AG04450 (cell line): Measurements from ENCODE around the gene PRKD2. TPM values are rescaled to one million over a fixed set of nuclear protein-coding genes. Genes with fewer than 3 reads are reported as not detected.

Experiments used
- CTCF ChIA-PET: fragments of 300-600, 350-600 bp; formaldehyde crosslinking; extraction: SDS; loops from one replicate; lab custom pipeline; 2022; ENCODE audit warnings: antibody characterized with exemption, inconsistent platforms; lab: Charles Lee
- POLR2A ChIA-PET: fragments of 350-600 bp; formaldehyde crosslinking; extraction: SDS; loops from one replicate; lab custom pipeline; 2021; ENCODE audit warnings: antibody characterized with exemption, inconsistent platforms; lab: Yijun Ruan, JAX
- DNase-seq: peaks from one replicate; pipeline ENCODE4 v3.0.0-alpha.2; 2011; ENCODE audit warnings: low read depth, low spot score
- H3K27ac ChIP-seq: one replicate; pipeline ENCODE4 v1.5.1; 2012; ENCODE audit warnings: low read depth, low read length, control low read depth
- H3K27me3 ChIP-seq: one replicate; pipeline ENCODE4 v1.6.0; 2012; ENCODE audit warnings: low read length; ENCODE audit not compliant: control insufficient read depth, insufficient read depth
- H3K4me3 ChIP-seq: 2 replicates; pipeline ENCODE4 v1.5.1; 2011; ENCODE audit warnings: mild to moderate bottlenecking, low read depth, low read length, control low read depth
- H3K9me3 ChIP-seq: 2 replicates; pipeline ENCODE4 v1.5.1; 2012; ENCODE audit warnings: low read length; ENCODE audit not compliant: control insufficient read depth, insufficient read depth
- polyA plus RNA-seq: library from polyadenylated mRNA; depleted of rRNA; stranded (reverse); fragments of >200 nt; gene quantifications from 2 replicates; pipeline ENCODE4 v1.2.3, GENCODE V29; 2011
- TF ChIP-seq, protein P1 (sequence below): IDR thresholded peaks from 2 replicates; pipeline ENCODE4 v1.5.1; 2011; ENCODE audit warnings: low read depth, low read length, control low read depth, inconsistent platforms

PRKD2 gene
- polyA plus RNA-seq, 1 experiment: 6.7 TPM

DNA sequence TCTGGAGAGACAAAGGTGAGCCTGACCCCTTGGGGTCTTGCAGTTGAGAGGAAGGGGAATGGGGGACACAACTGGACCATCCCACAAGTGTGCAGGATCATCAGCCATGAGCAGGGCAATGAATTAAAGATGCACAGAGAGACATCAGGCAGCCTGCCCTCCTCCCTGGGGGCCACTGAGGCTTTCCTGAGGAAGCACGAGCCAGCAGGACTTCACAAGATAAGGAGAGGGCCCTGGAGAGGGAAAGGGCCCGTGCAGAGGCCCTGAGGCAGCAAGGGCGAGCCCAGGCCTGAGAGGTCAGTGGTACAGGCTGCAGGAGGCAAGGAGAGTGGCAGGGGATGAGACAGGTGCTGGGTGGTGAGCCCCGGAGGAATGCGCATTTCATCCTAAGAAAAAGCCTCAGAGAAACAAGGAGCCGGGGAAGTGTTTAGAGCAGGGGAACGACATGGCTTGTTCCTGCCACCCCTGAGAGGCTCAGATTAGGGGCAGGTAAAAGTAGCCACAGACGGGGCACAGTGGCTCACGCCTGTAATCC, 9.0 kb upstream of the PRKD2 start:
- ChIA-PET POLR2A (no interaction called here), CTCF (interaction anchor here (0.6 kb wide), 1 partner anchor 229 kb away, joined by 3 read pairs; no protein-coding TSS in a partner anchor)
- no peaks in the 10 kb centered on the region; the same call in 1 of the 2 replicates for H3K9me3 ChIP-seq
- no peak overlapping the region for H3K27ac ChIP-seq
- DNase-seq: no peak
- no peaks in the 10 kb centered on the region for H3K27me3 ChIP-seq
- no peak overlapping the region for H3K4me3 ChIP-seq
- TF ChIP-seq, protein P1, sequence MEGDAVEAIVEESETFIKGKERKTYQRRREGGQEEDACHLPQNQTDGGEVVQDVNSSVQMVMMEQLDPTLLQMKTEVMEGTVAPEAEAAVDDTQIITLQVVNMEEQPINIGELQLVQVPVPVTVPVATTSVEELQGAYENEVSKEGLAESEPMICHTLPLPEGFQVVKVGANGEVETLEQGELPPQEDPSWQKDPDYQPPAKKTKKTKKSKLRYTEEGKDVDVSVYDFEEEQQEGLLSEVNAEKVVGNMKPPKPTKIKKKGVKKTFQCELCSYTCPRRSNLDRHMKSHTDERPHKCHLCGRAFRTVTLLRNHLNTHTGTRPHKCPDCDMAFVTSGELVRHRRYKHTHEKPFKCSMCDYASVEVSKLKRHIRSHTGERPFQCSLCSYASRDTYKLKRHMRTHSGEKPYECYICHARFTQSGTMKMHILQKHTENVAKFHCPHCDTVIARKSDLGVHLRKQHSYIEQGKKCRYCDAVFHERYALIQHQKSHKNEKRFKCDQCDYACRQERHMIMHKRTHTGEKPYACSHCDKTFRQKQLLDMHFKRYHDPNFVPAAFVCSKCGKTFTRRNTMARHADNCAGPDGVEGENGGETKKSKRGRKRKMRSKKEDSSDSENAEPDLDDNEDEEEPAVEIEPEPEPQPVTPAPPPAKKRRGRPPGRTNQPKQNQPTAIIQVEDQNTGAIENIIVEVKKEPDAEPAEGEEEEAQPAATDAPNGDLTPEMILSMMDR: no peak

DNA sequence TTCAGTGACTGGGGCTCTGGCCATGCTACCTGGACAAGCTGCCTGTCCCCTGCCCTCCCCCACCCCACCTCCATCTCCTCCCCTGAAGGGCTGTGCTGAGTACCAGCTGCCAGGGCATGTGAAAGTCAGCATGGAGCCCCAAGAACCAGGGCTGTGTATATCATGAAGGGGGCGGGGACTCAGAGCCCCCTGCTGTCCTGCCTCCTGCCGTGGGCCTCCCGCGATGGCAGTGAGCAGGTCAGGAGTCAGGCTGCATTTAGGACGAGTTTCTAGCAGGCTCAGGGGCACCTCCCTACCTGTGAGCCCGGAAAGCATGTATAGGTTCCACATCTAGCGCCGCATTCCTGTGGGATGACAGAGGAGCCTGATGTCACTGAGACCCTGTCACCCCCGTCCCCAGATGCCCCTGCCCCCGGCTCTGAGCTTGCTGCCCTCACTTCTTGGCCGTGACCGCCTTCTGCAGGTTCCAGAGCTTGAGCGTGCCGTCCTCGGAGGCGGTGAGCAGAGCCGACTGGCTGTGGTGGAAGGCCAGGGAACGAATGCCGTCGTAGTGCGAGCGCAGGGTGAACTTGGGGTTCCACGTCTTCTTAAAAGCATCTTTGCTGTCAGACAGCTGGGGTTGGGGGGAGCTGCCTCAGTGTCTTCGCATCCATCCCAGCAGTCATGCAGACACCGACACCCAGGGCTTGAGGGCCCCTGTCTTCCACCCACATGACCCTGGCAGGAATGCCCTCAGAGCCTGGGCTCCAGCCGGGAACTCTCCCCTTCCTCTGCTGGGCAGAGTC, 8.3 kb upstream of the PRKD2 start:
- Histone ChIP-seq H3K27ac (no peak overlapping the region), H3K4me3 (no peak overlapping the region), H3K9me3 (no peaks in the 10 kb centered on the region; the same call in 1 of the 2 replicates), H3K27me3 (no peaks in the 10 kb centered on the region)
- ChIA-PET POLR2A (no interaction called here), CTCF (interaction anchor here (0.6 kb wide), 1 partner anchor 230 kb away, joined by 3 read pairs; no protein-coding TSS in a partner anchor)
- DNase-seq: no peak
- TF ChIP-seq, protein P1: no peak

DNA sequence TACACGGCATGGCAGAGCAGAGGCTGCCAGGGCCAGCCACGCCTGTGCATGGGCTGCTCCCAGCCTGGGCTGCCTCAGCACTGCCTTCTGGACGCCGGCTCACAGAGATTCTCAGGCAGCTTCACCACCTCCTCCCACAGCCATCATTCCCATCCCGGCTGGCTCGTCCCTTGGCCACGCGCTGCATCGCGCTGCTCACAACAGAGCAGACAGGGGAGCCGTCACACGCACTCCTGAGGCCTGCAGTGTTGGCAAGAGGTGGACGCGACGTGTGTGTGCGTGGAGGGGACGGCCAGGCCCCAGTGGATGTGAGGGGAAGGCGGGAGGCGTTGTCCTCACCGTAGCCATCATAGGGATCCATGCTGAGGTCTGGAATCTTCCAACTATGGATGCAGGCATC, 7.6 kb upstream of the PRKD2 start:
- ChIA-PET POLR2A (no interaction called here), CTCF (no interaction called here)
- H3K9me3 ChIP-seq: no peaks in the 10 kb centered on the region; the same call in 1 of the 2 replicates
- H3K27me3 ChIP-seq: no peaks in the 10 kb centered on the region
- no peak overlapping the region for H3K27ac ChIP-seq
- no peak for DNase-seq
- no peak overlapping the region for H3K4me3 ChIP-seq
- TF ChIP-seq, protein P1: no peak

DNA sequence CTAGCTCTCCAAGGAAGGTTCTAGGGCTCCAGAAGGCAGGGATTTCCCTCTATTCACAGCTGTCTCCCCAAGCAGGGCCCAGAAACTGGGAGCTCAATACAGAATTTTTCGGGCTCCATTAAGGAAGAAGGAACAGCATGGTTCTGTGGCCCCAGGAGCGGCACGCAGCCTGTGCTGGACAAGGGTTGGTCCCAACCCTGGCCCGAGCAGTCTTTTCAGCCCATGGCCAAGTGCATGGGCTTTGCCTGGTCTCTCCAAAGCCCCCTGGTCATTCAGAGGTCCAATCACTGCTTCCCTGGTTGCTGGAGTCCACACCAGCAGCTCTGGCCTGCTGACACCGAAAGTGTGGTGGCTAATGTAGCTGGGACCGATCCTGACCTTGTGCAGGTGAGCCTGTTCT, 6.6 kb upstream of the PRKD2 start:
- no peaks in the 10 kb centered on the region for H3K27me3 ChIP-seq
- ChIA-PET POLR2A (no interaction called here), CTCF (interaction anchor here (0.6 to 0.9 kb wide), 2 partner anchors 19 to 71 kb away, joined by 3 to 4 read pairs; no protein-coding TSS in a partner anchor)
- no peak overlapping the region for H3K4me3 ChIP-seq
- DNase-seq: no peak
- no peaks in the 10 kb centered on the region; the same call in 1 of the 2 replicates for H3K9me3 ChIP-seq
- TF ChIP-seq, protein P1: no peak
- no peak overlapping the region for H3K27ac ChIP-seq

DNA sequence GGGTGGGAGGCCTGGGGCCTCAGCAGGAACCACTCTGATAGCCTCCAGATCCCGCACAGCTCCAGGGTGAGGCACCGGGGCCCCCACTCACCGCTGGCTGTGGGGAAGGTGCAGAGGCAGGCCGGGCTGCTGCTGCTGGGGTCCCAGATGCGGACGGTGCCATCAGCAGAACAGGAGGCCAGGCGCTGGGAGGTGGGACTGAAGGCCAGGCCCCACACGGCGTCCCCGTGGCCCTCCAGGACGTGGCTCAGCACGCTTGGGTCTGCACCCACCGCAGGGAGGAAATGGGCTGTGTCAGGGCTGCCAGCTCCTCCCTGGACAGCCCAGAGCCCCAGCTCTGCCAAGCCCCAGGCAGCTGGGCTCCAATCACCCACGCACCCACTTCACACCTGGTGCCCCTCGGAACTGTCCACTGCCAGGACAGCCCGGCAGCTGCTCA, 6.1 kb upstream of the PRKD2 start:
- POLR2A ChIA-PET: no interaction called here
- DNase-seq: no peak
- no peaks in the 10 kb centered on the region for H3K27me3 ChIP-seq
- CTCF ChIA-PET: interaction anchor here (0.5 to 0.9 kb wide), 3 partner anchors 18 to 117 kb away, joined by 3 to 4 read pairs (median 4); no protein-coding TSS in a partner anchor
- H3K4me3 ChIP-seq: no peak overlapping the region
- H3K9me3 ChIP-seq: no peaks in the 10 kb centered on the region; the same call in 1 of the 2 replicates
- H3K27ac ChIP-seq: no peak overlapping the region
- TF ChIP-seq, protein P1: no peak
